ENCODE data around the gene LTBP1.

- TF ChIP-seq CTCF (IDR thresholded peaks at IDR 0.05) (no peak), POLR2A (IDR thresholded peaks at IDR 0.05) (no peak)
Observed at GRCh38 chr2:33335516-33335915, 388.8 kb downstream of the LTBP1 start.
